Uterus (tissue), 2 donors: ENCODE results near the gene RNF41.

Experiments used
- CTCF ChIP-seq, 4 experiments: fragments of 200-600 bp in 2 of 4; fragments of 450-650 bp in 2 of 4; sonication (generic) in 2 of 4; IDR thresholded peaks; one replicate each; pipeline ENCODE4 v1.5.1; 2016 to 2019; ENCODE audit warnings: antibody characterized with exemption in 4 of 4, mild to moderate bottlenecking in 2 of 4, moderate library complexity in 1 of 4
- POLR2A ChIP-seq, 2 donors: fragments of 450-650 bp; IDR thresholded peaks; one replicate each; pipeline ENCODE4 v1.6.1; 2016; ENCODE audit warnings: antibody characterized with exemption in 2 of 2, mild to moderate bottlenecking in 1 of 2, moderate library complexity in 1 of 2

DNA sequence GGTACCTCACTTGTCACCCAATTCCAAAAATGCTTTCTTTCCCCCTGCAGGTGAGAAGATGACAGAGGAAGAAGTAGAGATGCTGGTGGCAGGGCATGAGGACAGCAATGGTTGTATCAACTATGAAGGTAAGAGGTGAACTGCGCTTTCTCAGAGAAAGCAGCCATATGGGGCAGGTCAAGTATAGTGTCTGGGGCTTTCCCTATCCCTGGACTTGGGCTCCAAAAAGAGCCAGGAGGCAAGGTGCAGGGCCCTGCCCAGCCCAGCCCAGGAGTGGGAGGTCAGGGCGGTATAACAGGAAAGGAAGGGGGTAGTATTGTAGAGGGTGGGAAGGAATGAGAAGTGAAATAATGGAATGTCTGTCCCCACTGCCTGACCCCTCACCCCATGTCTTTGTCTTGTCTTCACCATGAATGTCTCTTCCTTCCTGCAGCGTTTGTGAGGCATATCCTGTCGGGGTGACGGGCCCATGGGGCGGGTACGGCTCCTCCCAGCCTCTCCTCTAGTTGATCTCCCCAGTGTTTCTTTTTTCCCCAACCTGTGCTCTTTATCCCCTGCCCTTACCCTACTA, 61.4 kb downstream of the RNF41 start:
- TF ChIP-seq CTCF (IDR thresholded peaks at IDR 0.05) (no peak), POLR2A (IDR thresholded peaks at IDR 0.05) (no peak)
